ENCODE results near the gene SP140L. TPM values are rescaled to one million over a fixed set of nuclear protein-coding genes. Genes with fewer than 3 reads are reported as not detected.

Gene SP140L
- total RNA-seq, 3 donors from 2014 or later: 8.5 to 56.1 (median 17.4) TPM

GRCh38 chr2:230358305-230358704 is 31.3 kb downstream of the SP140L start:
- Histone ChIP-seq H3K9me3 (no peaks in the 10 kb centered on the region), H3K27me3 (no peaks in the 10 kb centered on the region), H3K27ac (no peak overlapping the region), H3K36me3 (no peaks in the 10 kb centered on the region), H3K4me3 (no peak overlapping the region), H3K4me1 (no peaks in the 10 kb centered on the region)
- TF ChIP-seq POLR2A (IDR thresholded peaks at IDR 0.05) (no peak), POLR2AphosphoS5 (IDR thresholded peaks at IDR 0.05) (no peak), CTCF (IDR thresholded peaks at IDR 0.05) (no peak)
- DNase-seq (ENCODE audit: low spot score in 2 of 2): no peak
- intact Hi-C loops (cut with DNase I; ENCODE audit: low total_unique reads): no loop called here

GRCh38 chr2:230360028-230360427 is 33.0 kb downstream of the SP140L start:
- Histone ChIP-seq H3K9me3 (no peaks in the 10 kb centered on the region), H3K27ac (no peak overlapping the region), H3K4me3 (no peak overlapping the region), H3K4me1 (no peaks in the 10 kb centered on the region), H3K36me3 (no peaks in the 10 kb centered on the region), H3K27me3 (no peaks in the 10 kb centered on the region)
- intact Hi-C loops (cut with DNase I; ENCODE audit: low total_unique reads): no loop called here
- TF ChIP-seq POLR2AphosphoS5 (IDR thresholded peaks at IDR 0.05): no peak
- TF ChIP-seq POLR2A (IDR thresholded peaks at IDR 0.05): no peak
- no peak for TF ChIP-seq CTCF (IDR thresholded peaks at IDR 0.05)
- DNase-seq (ENCODE audit: low spot score in 2 of 2): no peak

- DNase-seq (ENCODE audit: low spot score in 2 of 2): no peak
- H3K4me1 ChIP-seq: no peaks in the 10 kb centered on the region
- intact Hi-C loops (cut with DNase I; ENCODE audit: low total_unique reads): no loop called here
- no peaks in the 10 kb centered on the region for H3K9me3 ChIP-seq
- no peaks in the 10 kb centered on the region for H3K27me3 ChIP-seq
- no peaks in the 10 kb centered on the region for H3K36me3 ChIP-seq
- no peak for TF ChIP-seq CTCF (IDR thresholded peaks at IDR 0.05)
- TF ChIP-seq POLR2A (IDR thresholded peaks at IDR 0.05): no peak
- no peak for TF ChIP-seq POLR2AphosphoS5 (IDR thresholded peaks at IDR 0.05)
- no peak overlapping the region for H3K4me3 ChIP-seq
- H3K27ac ChIP-seq: no peak overlapping the region
These were observed 35.2 kb downstream of the SP140L start for GRCh38 chr2:230362030-230362691.

GRCh38 chr2:230382108-230382507 is 55.1 kb downstream of the SP140L start:
- intact Hi-C loops (cut with DNase I; ENCODE audit: low total_unique reads): no loop called here
- H3K9me3 ChIP-seq: no peaks in the 10 kb centered on the region
- H3K36me3 ChIP-seq: no peaks in the 10 kb centered on the region
- H3K4me1 ChIP-seq: no peaks in the 10 kb centered on the region
- no peaks in the 10 kb centered on the region for H3K27me3 ChIP-seq
- no peak overlapping the region for H3K27ac ChIP-seq
- DNase-seq (ENCODE audit: low spot score in 2 of 2): no peak
- TF ChIP-seq POLR2AphosphoS5 (IDR thresholded peaks at IDR 0.05) (no peak), POLR2A (IDR thresholded peaks at IDR 0.05) (no peak), CTCF (IDR thresholded peaks at IDR 0.05) (no peak)
- no peak overlapping the region for H3K4me3 ChIP-seq

- Histone ChIP-seq H3K36me3 (no peaks in the 10 kb centered on the region), H3K4me3 (no peak overlapping the region), H3K27me3 (no peaks in the 10 kb centered on the region), H3K4me1 (no peaks in the 10 kb centered on the region), H3K9me3 (no peaks in the 10 kb centered on the region), H3K27ac (no peak overlapping the region)
- intact Hi-C loops (cut with DNase I; ENCODE audit: low total_unique reads): no loop called here
- no peak for DNase-seq (ENCODE audit: low spot score in 2 of 2)
- TF ChIP-seq POLR2AphosphoS5 (IDR thresholded peaks at IDR 0.05) (no peak), CTCF (IDR thresholded peaks at IDR 0.05) (no peak), POLR2A (IDR thresholded peaks at IDR 0.05) (no peak)
These were observed 56.5 kb downstream of the SP140L start for GRCh38 chr2:230383453-230383852.
